HEK293 (cell line): ENCODE results near the gene TMEM181.
A peak's percentile ranks its signal among the peaks of the same experiment; 100 is the strongest.

ENCODE experiments used
- CTCF ChIA-PET: fragments of 350-600 bp; formaldehyde crosslinking; extraction: SDS; loops from one replicate; lab custom pipeline; 2021; ENCODE audit warnings: antibody characterized with exemption; lab: Yijun Ruan, JAX
- POLR2A ChIA-PET: fragments of 300-600 bp; formaldehyde crosslinking; extraction: SDS; loops from one replicate; lab custom pipeline; 2020; ENCODE audit warnings: antibody characterized with exemption, inconsistent platforms; lab: Yijun Ruan, JAX
- H3K27ac ChIP-seq: fragments of 200-500 bp; sonication (Bioruptor generic); 2 replicates; pipeline ENCODE4 v1.5.1; 2014; ENCODE audit warnings: low read depth, low read length, control low read depth, inconsistent platforms; ENCODE audit errors: extremely low read depth
- H3K36me3 ChIP-seq, 2 experiments: fragments of 200-500 bp in 1 of 2; sonication (Bioruptor generic) in 1 of 2; 1 replicate in 1 of 2; 2 replicates in 1 of 2; pipeline ENCODE4 v1.5.1; 2014 to 2017; ENCODE audit warnings: inconsistent platforms in 2 of 2, low read length in 2 of 2; ENCODE audit not compliant: control insufficient read depth in 2 of 2, insufficient read depth in 1 of 2
- H3K4me1 ChIP-seq: fragments of 200-500 bp; sonication (Bioruptor generic); 2 replicates; pipeline ENCODE4 v1.5.1; 2014; ENCODE audit warnings: mild to moderate bottlenecking, low read length, inconsistent platforms; ENCODE audit not compliant: control insufficient read depth, insufficient read depth
- H3K4me3 ChIP-seq: 2 replicates; pipeline ENCODE4 v1.5.1; 2011; ENCODE audit warnings: low read depth, mild to moderate bottlenecking, control low read depth, low read length, moderate library complexity
- H3K9me3 ChIP-seq: fragments of 200-500 bp; sonication (Bioruptor generic); 2 replicates; pipeline ENCODE4 v1.5.1; 2014; ENCODE audit warnings: low read depth, low read length, inconsistent platforms; ENCODE audit not compliant: control insufficient read depth, insufficient read depth
- KLF17 ChIP-seq: fragments of 450-650 bp; formaldehyde crosslinking; IDR thresholded peaks from 2 replicates; pipeline ENCODE4 v1.5.1; 2016; ENCODE audit warnings: missing biosample characterization, missing genetic modification characterization
- MZF1 ChIP-seq: fragments of 450-650 bp; formaldehyde crosslinking; IDR thresholded peaks from 2 replicates; pipeline ENCODE4 v1.5.1; 2017; ENCODE audit warnings: missing biosample characterization, missing genetic modification characterization, borderline replicate concordance
- REST ChIP-seq: fragments of 450-650 bp; formaldehyde crosslinking; IDR thresholded peaks from 2 replicates; pipeline ENCODE4 v1.5.1; 2016; ENCODE audit warnings: missing biosample characterization, missing genetic modification characterization
- ZFP37 ChIP-seq: fragments of 450-650 bp; formaldehyde crosslinking; IDR thresholded peaks from 2 replicates; pipeline ENCODE4 v1.5.1; 2016; ENCODE audit warnings: missing biosample characterization, missing genetic modification characterization
- ZIC2 ChIP-seq: fragments of 450-650 bp; formaldehyde crosslinking; IDR thresholded peaks from 2 replicates; pipeline ENCODE4 v1.5.1; 2016; ENCODE audit warnings: missing biosample characterization, missing genetic modification characterization
- ZNF354C ChIP-seq: fragments of 450-650 bp; formaldehyde crosslinking; IDR thresholded peaks from 2 replicates; pipeline ENCODE4 v1.5.1; 2016; ENCODE audit warnings: missing biosample characterization, missing genetic modification characterization, low read depth, borderline replicate concordance
- ZNF362 ChIP-seq: fragments of 450-650 bp; formaldehyde crosslinking; IDR thresholded peaks from 2 replicates; pipeline ENCODE4 v1.5.1; 2016; ENCODE audit warnings: missing biosample characterization, missing genetic modification characterization
- ZNF76 ChIP-seq: fragments of 450-650 bp; formaldehyde crosslinking; IDR thresholded peaks from 2 replicates; pipeline ENCODE4; 2016; ENCODE audit warnings: low read depth, missing biosample characterization, missing genetic modification characterization, borderline replicate concordance
- ZNF830 ChIP-seq: fragments of 450-650 bp; IDR thresholded peaks from 2 replicates; pipeline ENCODE4 v1.5.0; 2018; ENCODE audit warnings: missing biosample characterization, missing genetic modification characterization, low read depth, mild to moderate bottlenecking, moderate library complexity
- ZSCAN5A ChIP-seq: fragments of 450-650 bp; formaldehyde crosslinking; IDR thresholded peaks from 2 replicates; pipeline ENCODE4 v1.5.1; 2016; ENCODE audit warnings: missing biosample characterization, missing genetic modification characterization

TMEM181 gene

GRCh38 chr6:158624684-158625682 is 65.1 kb downstream of the TMEM181 start:
- TF ChIP-seq ZNF76 (tag by site-specific recombination) (no peak), ZIC2 (peak; percentile 89)
- ChIA-PET POLR2A (no interaction called here), CTCF (interaction anchor here (0.6 kb wide), 2 partner anchors 39 to 350 kb away, joined by 3 read pairs; no protein-coding TSS in a partner anchor)
- H3K27ac ChIP-seq = no peak overlapping the region
- H3K4me1 ChIP-seq = no peaks in the 10 kb centered on the region
- peaks cover 14 to 91% of the 10 kb centered on the region in 2 experiments; a peak in 2 of 3 replicates for H3K36me3 ChIP-seq
- no peaks in the 10 kb centered on the region for H3K9me3 ChIP-seq
- H3K4me3 ChIP-seq = no peak overlapping the region

GRCh38 chr6:158625881-158626305 is 66.0 kb downstream of the TMEM181 start:
- Histone ChIP-seq H3K36me3 (peaks cover 19 to 91% of the 10 kb centered on the region in 2 experiments; a peak in 2 of 3 replicates), H3K4me1 (no peaks in the 10 kb centered on the region), H3K4me3 (no peak overlapping the region), H3K27ac (no peak overlapping the region), H3K9me3 (no peaks in the 10 kb centered on the region)
- TF ChIP-seq ZNF362 (tag by site-specific recombination) (no peak), REST (tag by site-specific recombination) (no peak), ZFP37 (tag by site-specific recombination) (no peak), MZF1 (tag by site-specific recombination) (no peak), KLF17 (tag by site-specific recombination) (no peak), ZNF830 (no peak), ZSCAN5A (no peak), ZNF354C (tag by site-specific recombination) (no peak)
- ChIA-PET CTCF (interaction anchor here (0.6 kb wide), 1 partner anchor 38 kb away, joined by 3 read pairs; no protein-coding TSS in a partner anchor), POLR2A (no interaction called here)
